Gastrocnemius medialis (tissue), 4 donors: ENCODE data around the gene GPSM3.

ENCODE experiments used
- POLR2A ChIP-seq, 2 donors: fragments of 450-650 bp; IDR thresholded peaks; one replicate each; pipeline ENCODE4 v1.6.1; 2017; ENCODE audit warnings: antibody characterized with exemption in 2 of 2, mild to moderate bottlenecking in 2 of 2, moderate library complexity in 2 of 2
- TF ChIP-seq, protein P1 (sequence below), 5 experiments: fragments of 450-650 bp in 3 of 5; fragments of 200-600 bp in 2 of 5; sonication (generic) in 2 of 5; IDR thresholded peaks in 4 of 5; conservative IDR thresholded peaks in 1 of 5; 1 replicate in 4 of 5; 2 replicates in 1 of 5; pipeline ENCODE4 v1.5.1; 2016 to 2019; ENCODE audit warnings: antibody characterized with exemption in 5 of 5, mild to moderate bottlenecking in 3 of 5, moderate library complexity in 3 of 5

DNA sequence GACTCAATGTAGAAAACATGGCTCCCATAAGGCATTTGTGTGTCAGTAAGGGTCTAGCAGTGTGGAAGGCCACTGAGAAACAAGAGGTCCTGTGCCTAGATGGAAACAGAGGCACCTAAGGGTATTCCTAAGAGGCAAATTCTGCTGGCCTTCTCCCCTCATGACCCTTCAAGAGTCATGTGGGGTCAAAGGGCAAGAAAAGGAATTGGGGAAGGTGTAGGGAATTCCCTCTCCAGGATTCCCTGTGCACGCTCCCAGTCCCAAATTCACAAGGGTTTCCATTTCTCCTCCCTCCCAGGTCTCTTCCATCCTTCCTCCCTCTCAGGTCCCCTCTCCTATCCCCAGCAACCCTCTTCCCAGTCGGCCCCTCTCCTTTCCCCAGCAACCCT lies 17.1 kb downstream of the GPSM3 start:
- TF ChIP-seq, protein P1, sequence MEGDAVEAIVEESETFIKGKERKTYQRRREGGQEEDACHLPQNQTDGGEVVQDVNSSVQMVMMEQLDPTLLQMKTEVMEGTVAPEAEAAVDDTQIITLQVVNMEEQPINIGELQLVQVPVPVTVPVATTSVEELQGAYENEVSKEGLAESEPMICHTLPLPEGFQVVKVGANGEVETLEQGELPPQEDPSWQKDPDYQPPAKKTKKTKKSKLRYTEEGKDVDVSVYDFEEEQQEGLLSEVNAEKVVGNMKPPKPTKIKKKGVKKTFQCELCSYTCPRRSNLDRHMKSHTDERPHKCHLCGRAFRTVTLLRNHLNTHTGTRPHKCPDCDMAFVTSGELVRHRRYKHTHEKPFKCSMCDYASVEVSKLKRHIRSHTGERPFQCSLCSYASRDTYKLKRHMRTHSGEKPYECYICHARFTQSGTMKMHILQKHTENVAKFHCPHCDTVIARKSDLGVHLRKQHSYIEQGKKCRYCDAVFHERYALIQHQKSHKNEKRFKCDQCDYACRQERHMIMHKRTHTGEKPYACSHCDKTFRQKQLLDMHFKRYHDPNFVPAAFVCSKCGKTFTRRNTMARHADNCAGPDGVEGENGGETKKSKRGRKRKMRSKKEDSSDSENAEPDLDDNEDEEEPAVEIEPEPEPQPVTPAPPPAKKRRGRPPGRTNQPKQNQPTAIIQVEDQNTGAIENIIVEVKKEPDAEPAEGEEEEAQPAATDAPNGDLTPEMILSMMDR (IDR thresholded peaks at IDR 0.05 in 4 of 5, conservative IDR thresholded peaks at IDR 0.05 in 1 of 5): no peak
- no peak for TF ChIP-seq POLR2A (IDR thresholded peaks at IDR 0.05)
